A673 (cell line): ENCODE measurements around the gene OLFML1. TPM values are rescaled to one million over a fixed set of nuclear protein-coding genes. Genes with fewer than 3 reads are reported as not detected.

Experiments used
- BruUV-seq: library from RNA; stranded (reverse); fragments of 400-500 nt; replicated peaks from 2 replicates; lab custom pipeline; 2021; lab: Mats Ljungman, UMichigan
- CTCF ChIA-PET: fragments of 300-600 bp; sonication (Branson Sonifier 250); formaldehyde crosslinking; loops from one replicate; lab custom pipeline; 2022; ENCODE audit warnings: antibody characterized with exemption; lab: Charles Lee
- POLR2A ChIA-PET: fragments of 300-600 bp; sonication (Branson Sonifier 250); formaldehyde crosslinking; loops from one replicate; lab custom pipeline; 2022; ENCODE audit warnings: antibody characterized with exemption; ENCODE audit not compliant: low non-redundant PET; lab: Charles Lee
- DNase-seq: peaks from one replicate; pipeline ENCODE4 v3.0.0-alpha.2; 2015; ENCODE audit warnings: low spot score
- H3K27ac ChIP-seq: fragments of 200-600 bp; sonication (generic); 2 replicates; pipeline ENCODE4 v1.5.1; 2016; ENCODE audit warnings: mixed run types, low read depth, mild to moderate bottlenecking, mixed read lengths, antibody characterized with exemption, low read length; ENCODE audit not compliant: poor library complexity, severe bottlenecking
- H3K27me3 ChIP-seq: fragments of 200-600 bp; sonication (generic); replicated peaks from 2 replicates; pipeline ENCODE4 v1.6.1; 2017; ENCODE audit warnings: mixed run types, low read depth, mild to moderate bottlenecking, mixed read lengths, antibody characterized with exemption, low read length; ENCODE audit not compliant: insufficient read depth, poor library complexity
- H3K36me3 ChIP-seq: fragments of 200-600 bp; sonication (generic); 2 replicates; pipeline ENCODE4 v1.6.1; 2016; ENCODE audit warnings: mixed run types, mild to moderate bottlenecking, mixed read lengths, antibody characterized with exemption, low read length; ENCODE audit not compliant: insufficient read depth, poor library complexity, severe bottlenecking
- H3K4me1 ChIP-seq: fragments of 200-600 bp; sonication (generic); 2 replicates; pipeline ENCODE4 v1.6.1; 2017; ENCODE audit warnings: mixed run types, mild to moderate bottlenecking, mixed read lengths, antibody characterized with exemption, low read length; ENCODE audit not compliant: insufficient read depth, poor library complexity, severe bottlenecking
- H3K4me3 ChIP-seq: fragments of 200-600 bp; sonication (generic); 2 replicates; pipeline ENCODE4 v1.5.1; 2016; ENCODE audit warnings: low read depth, mixed run types, mild to moderate bottlenecking, mixed read lengths, low read length; ENCODE audit not compliant: poor library complexity, severe bottlenecking
- H3K9me3 ChIP-seq: fragments of 200-600 bp; sonication (generic); 2 replicates; pipeline ENCODE4 v1.6.1; 2016; ENCODE audit warnings: mixed run types, low read depth, mild to moderate bottlenecking, mixed read lengths, antibody characterized with exemption, low read length; ENCODE audit not compliant: poor library complexity, severe bottlenecking
- EZH2 ChIP-seq: fragments of 200-600 bp; sonication (generic); IDR thresholded peaks from 2 replicates; pipeline ENCODE4 v1.6.1; 2017; ENCODE audit warnings: borderline replicate concordance, low read depth, mild to moderate bottlenecking, mixed read lengths, antibody characterized with exemption, low read length; ENCODE audit not compliant: poor library complexity, severe bottlenecking
- intact Hi-C: fragments of 100-400 bp; cut with micrococcal nuclease; formaldehyde crosslinking; loops from one replicate; pipeline ENCODE4 v1.10.0; 2022; ENCODE audit not compliant: unreplicated experiment
- total RNA-seq: library from RNA; stranded (reverse); gene quantifications from 2 replicates; pipeline ENCODE4 v1.2.3, GENCODE V29; 2021
- TF ChIP-seq, protein P1 (sequence below): fragments of 300-800, 200-600 bp; sonication (generic); conservative IDR thresholded peaks from 2 replicates; pipeline ENCODE4 v1.5.1; 2017; ENCODE audit warnings: low read depth, mild to moderate bottlenecking, antibody characterized with exemption, low read length, moderate library complexity, mixed read lengths

OLFML1 gene
- total RNA-seq, 1 experiment from 2014 or later: not detected

GRCh38 chr11:7499081-7499480 is 13.8 kb downstream of the OLFML1 start:
- intact Hi-C loops: no loop called here
- ChIA-PET POLR2A (no interaction called here), CTCF (no interaction called here)
- TF ChIP-seq, protein P1, sequence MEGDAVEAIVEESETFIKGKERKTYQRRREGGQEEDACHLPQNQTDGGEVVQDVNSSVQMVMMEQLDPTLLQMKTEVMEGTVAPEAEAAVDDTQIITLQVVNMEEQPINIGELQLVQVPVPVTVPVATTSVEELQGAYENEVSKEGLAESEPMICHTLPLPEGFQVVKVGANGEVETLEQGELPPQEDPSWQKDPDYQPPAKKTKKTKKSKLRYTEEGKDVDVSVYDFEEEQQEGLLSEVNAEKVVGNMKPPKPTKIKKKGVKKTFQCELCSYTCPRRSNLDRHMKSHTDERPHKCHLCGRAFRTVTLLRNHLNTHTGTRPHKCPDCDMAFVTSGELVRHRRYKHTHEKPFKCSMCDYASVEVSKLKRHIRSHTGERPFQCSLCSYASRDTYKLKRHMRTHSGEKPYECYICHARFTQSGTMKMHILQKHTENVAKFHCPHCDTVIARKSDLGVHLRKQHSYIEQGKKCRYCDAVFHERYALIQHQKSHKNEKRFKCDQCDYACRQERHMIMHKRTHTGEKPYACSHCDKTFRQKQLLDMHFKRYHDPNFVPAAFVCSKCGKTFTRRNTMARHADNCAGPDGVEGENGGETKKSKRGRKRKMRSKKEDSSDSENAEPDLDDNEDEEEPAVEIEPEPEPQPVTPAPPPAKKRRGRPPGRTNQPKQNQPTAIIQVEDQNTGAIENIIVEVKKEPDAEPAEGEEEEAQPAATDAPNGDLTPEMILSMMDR: no peak
- no peak for TF ChIP-seq EZH2
- no peak overlapping the region for H3K4me3 ChIP-seq
- H3K9me3 ChIP-seq: no peaks in the 10 kb centered on the region
- H3K27me3 ChIP-seq: no peaks in the 10 kb centered on the region
- no peaks in the 10 kb centered on the region for H3K4me1 ChIP-seq
- no peak for DNase-seq
- H3K36me3 ChIP-seq: no peaks in the 10 kb centered on the region
- no peak overlapping the region for H3K27ac ChIP-seq
- no TSS peak for BruUV-seq

DNA sequence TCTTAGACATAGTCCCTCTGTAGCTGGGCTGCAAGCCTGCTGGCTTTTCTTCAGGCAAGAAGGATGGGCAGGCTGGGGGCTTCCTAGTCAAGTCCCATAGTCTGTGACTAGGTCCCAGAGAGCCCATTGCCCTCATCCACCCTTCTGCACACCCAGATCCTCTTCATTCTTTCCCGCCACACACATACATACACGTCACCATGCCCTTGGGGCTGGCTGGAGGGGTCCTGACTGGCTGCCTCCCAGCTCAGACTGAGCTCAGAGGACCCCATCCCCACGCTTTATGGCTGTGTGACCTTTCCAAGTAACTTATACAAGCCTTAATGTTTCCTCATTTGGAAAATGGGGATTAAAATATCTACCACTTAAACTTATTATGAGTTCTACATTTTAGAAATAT is 14.9 kb downstream of the OLFML1 start:
- no TSS peak for BruUV-seq
- Histone ChIP-seq H3K4me3 (no peak overlapping the region), H3K9me3 (no peaks in the 10 kb centered on the region), H3K36me3 (no peaks in the 10 kb centered on the region), H3K4me1 (no peaks in the 10 kb centered on the region), H3K27ac (no peak overlapping the region), H3K27me3 (no peaks in the 10 kb centered on the region)
- ChIA-PET CTCF (no interaction called here), POLR2A (no interaction called here)
- intact Hi-C loops: no loop called here
- DNase-seq: no peak
- TF ChIP-seq, protein P1: no peak
- TF ChIP-seq EZH2: no peak

DNA sequence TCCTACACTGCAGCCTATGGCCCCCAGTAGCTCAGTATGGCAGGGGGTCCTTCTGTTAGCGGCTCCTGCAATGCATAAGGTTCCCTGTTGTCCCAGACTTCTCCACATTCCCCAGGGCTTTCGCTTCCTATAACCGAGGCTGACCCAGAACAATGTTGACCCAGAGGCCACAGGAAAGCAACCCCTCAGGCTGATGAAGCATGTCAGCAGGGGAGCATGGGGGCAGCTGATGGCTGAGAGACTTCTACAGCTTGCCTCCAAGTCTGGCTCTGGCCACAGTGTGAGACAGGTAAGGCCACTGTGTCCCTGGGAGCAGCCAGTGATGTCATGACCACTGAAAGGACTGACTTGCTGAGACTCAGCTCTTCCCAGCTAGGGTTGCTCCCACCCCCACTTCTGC is 15.9 kb downstream of the OLFML1 start:
- POLR2A ChIA-PET: no interaction called here
- Histone ChIP-seq H3K4me1 (no peaks in the 10 kb centered on the region), H3K27me3 (no peaks in the 10 kb centered on the region), H3K4me3 (no peak overlapping the region), H3K36me3 (no peaks in the 10 kb centered on the region), H3K27ac (no peak overlapping the region), H3K9me3 (no peaks in the 10 kb centered on the region)
- intact Hi-C loops: no loop called here
- DNase-seq: no peak
- BruUV-seq: no TSS peak
- CTCF ChIA-PET: no interaction called here
- TF ChIP-seq EZH2: no peak
- TF ChIP-seq, protein P1: no peak
